Measurements from ENCODE around the gene KCND1.

DNA sequence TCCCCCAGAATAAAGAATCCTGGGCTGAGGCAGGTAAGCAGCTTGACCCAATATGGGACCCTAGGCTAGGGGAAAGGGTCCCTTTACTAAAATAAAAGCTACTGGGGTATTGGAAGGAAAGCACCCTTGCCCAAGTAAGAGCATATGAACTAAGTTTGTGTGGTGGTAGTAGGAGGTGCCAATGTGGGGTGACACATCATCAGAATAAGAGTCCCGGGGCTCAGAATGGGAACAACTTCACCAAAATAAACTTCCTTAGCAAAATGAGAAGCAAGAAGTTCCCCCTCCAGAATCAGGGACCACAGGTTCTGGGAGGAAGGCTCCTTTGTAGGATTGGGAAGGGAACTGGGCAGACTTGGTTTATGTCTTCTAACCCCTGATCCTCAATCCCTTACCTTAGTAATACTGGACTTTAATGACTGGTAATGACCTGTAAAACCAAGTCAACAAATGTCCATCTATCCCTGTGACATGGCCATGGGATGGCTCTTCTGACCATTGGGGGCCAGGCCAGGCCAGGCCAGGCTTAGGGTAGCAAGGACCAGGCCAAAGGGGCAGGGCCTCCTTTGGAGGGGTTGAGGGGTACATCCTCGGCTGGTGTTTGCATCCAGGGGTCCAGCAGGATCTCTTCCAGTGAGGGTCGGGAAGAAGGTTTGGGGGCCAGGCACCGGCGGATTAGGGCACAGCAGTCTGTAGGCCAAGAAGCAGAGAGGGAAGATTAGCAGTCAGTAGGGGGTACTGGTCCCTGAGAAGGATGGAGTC is 57.9 kb downstream of the KCND1 start:
- TF ChIP-seq POLR2A (IDR thresholded peaks at IDR 0.05; ENCODE audit: low read length) (peak; percentile 10), GATA1 (IDR thresholded peaks at IDR 0.05; ENCODE audit: low read depth, low read length) (no peak)
